Kidney (tissue), 14 donors: ENCODE data around the gene FKBP2. TPM values are rescaled to one million over a fixed set of nuclear protein-coding genes. Genes with fewer than 3 reads are reported as not detected.
A peak's percentile ranks its signal among the peaks of the same experiment; 100 is the strongest.

Source experiments
- DNase-seq, 5 donors: peaks; one replicate each; pipeline ENCODE4 v3.0.0-alpha.2; 2013 to 2020
- FAIRE-seq: peaks from 2 replicates; lab custom pipeline; 2012; peaks lifted over from hg19 to GRCh38; lab: Jason Lieb, UNC
- H3K27ac ChIP-seq, 2 donors: one replicate each; pipeline ENCODE4 v1.7.0; 2013; ENCODE audit warnings: low read depth in 2 of 2, low read length in 2 of 2, inconsistent platforms in 1 of 2
- H3K27me3 ChIP-seq: one replicate; pipeline ENCODE4 v1.7.1; 2013; ENCODE audit warnings: low read length, inconsistent platforms; ENCODE audit not compliant: control insufficient read depth, insufficient read depth
- H3K36me3 ChIP-seq, 3 donors: one replicate each; pipeline versions ENCODE4 v1.7.0 to v1.7.1; 2013; ENCODE audit warnings: low read length in 3 of 3, control low read depth in 1 of 3, inconsistent platforms in 1 of 3; ENCODE audit not compliant: insufficient read depth in 3 of 3, control insufficient read depth in 2 of 3
- H3K4me1 ChIP-seq, 3 donors: one replicate each; pipeline versions ENCODE4 v1.7.0 to v1.7.1; 2013; ENCODE audit warnings: low read length in 3 of 3, inconsistent platforms in 1 of 3, low read depth in 1 of 3; ENCODE audit not compliant: control insufficient read depth in 2 of 3, insufficient read depth in 2 of 3
- H3K4me3 ChIP-seq, 3 donors: one replicate each; pipeline versions ENCODE4 v1.7.0 to v1.8.1; 2013; ENCODE audit warnings: low read length in 3 of 3, control low read depth in 1 of 3, inconsistent platforms in 1 of 3
- H3K9ac ChIP-seq, 3 donors: one replicate each; pipeline versions ENCODE4 v1.7.0 to v1.7.1; 2013; ENCODE audit warnings: low read length in 3 of 3, control low read depth in 1 of 3, inconsistent platforms in 1 of 3
- H3K9me3 ChIP-seq, 3 donors: one replicate each; pipeline versions ENCODE4 v1.7.0 to v1.7.1; 2013; ENCODE audit warnings: low read length in 3 of 3, control low read depth in 1 of 3, inconsistent platforms in 1 of 3; ENCODE audit not compliant: control insufficient read depth in 2 of 3, insufficient read depth in 1 of 3
- intact Hi-C: fragments of 100-400 bp; cut with DNase I; formaldehyde crosslinking; loops from one replicate; pipeline ENCODE4 v1.11.1; 2022
- polyA plus RNA-seq: library from polyadenylated mRNA; stranded (reverse); fragments of 350-450 nt; fragmentation: Illumina TruSeq; extraction: RNeasy Lipid Tissue Mini Kit (QIAGEN cat#74804); gene quantifications from one replicate; pipeline ENCODE4 v1.2.3, GENCODE V29; 2014; ENCODE audit warnings: low read depth, low replicate concordance; ENCODE audit not compliant: insufficient read depth
- total RNA-seq: library from RNA; stranded (reverse); fragmentation: NEBNext Ultra II Directional; extraction: Animal tissue kit (Norgen Biotek cat#: 25700); gene quantifications from one replicate; pipeline ENCODE4 v1.2.1, GENCODE V29; 2021
- TF ChIP-seq, protein P1 (sequence below): IDR thresholded peaks from 3 replicates; pipeline ENCODE4 v1.5.1; 2012; ENCODE audit warnings: mild to moderate bottlenecking, moderate library complexity, borderline replicate concordance; ENCODE audit not compliant: insufficient read depth; ENCODE audit errors: extremely low read depth
- donor health status: control.
- donor health status: control.
- donor health status: control.
- donor health status: control.
- donor health status: control.
- donor health status: DM: yes; HTN: yes; CAD: no.
- donor health status: Normal renal cell carcinoma (clear cell type).

The FKBP2 gene
- total and polyA plus RNA-seq, 2 donors from 2014 or later: 76.0 to 411 TPM

- Histone ChIP-seq H3K4me3 (no peak overlapping the region), H3K9ac (no peak overlapping the region), H3K27me3 (no peaks in the 10 kb centered on the region), H3K4me1 (peaks cover 0 to 37% (median 36%) of the 10 kb centered on the region in 3 donors), H3K9me3 (no peaks in the 10 kb centered on the region), H3K27ac (no peak overlapping the region), H3K36me3 (peaks cover 0 to 9% (median 8%) of the 10 kb centered on the region in 3 donors)
- no peak for FAIRE-seq
- TF ChIP-seq, protein P1, sequence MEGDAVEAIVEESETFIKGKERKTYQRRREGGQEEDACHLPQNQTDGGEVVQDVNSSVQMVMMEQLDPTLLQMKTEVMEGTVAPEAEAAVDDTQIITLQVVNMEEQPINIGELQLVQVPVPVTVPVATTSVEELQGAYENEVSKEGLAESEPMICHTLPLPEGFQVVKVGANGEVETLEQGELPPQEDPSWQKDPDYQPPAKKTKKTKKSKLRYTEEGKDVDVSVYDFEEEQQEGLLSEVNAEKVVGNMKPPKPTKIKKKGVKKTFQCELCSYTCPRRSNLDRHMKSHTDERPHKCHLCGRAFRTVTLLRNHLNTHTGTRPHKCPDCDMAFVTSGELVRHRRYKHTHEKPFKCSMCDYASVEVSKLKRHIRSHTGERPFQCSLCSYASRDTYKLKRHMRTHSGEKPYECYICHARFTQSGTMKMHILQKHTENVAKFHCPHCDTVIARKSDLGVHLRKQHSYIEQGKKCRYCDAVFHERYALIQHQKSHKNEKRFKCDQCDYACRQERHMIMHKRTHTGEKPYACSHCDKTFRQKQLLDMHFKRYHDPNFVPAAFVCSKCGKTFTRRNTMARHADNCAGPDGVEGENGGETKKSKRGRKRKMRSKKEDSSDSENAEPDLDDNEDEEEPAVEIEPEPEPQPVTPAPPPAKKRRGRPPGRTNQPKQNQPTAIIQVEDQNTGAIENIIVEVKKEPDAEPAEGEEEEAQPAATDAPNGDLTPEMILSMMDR: no peak
- intact Hi-C loops: no loop called here
- DNase-seq: no peak
Observed at GRCh38 chr11:64238076-64238475, 2.8 kb upstream of the FKBP2 start.

DNA sequence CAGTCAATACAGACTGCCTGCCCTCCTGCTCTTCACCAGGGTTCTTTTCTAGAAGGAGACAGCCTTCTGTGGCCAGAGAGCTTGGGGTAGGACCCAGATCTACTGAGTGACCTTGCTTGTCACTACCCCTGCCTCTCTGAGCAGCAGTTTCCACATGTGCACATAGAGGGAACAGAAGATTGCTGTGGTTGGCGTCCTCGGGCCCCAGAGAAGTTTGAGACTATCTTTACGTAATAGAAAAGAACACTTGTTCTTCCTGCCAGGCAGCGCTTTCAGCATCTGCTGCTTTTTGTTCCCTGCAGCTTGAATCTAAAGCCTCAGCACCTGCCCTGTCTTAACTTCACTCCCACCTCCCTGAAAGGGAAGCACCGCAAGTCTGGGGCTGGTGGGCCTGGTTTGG, 1.9 kb upstream of the FKBP2 start:
- Histone ChIP-seq H3K27ac (no peak overlapping the region), H3K4me1 (peaks cover 0 to 33% (median 29%) of the 10 kb centered on the region in 3 donors), H3K36me3 (peaks cover 0 to 16% (median 12%) of the 10 kb centered on the region in 3 donors), H3K9ac (no peak overlapping the region), H3K27me3 (no peaks in the 10 kb centered on the region), H3K9me3 (no peaks in the 10 kb centered on the region), H3K4me3 (no peak overlapping the region)
- DNase-seq (no peak), FAIRE-seq (no peak)
- TF ChIP-seq, protein P1: no peak
- intact Hi-C loops: no loop called here

GRCh38 chr11:64239662-64240434, 1.0 kb upstream of the FKBP2 start:
- intact Hi-C loops: no loop called here
- TF ChIP-seq, protein P1: no peak
- DNase-seq: no peak
- Histone ChIP-seq H3K4me3 (peak overlapping the region in 2 of 3 donors; percentile 79 to 91), H3K36me3 (peaks cover 0 to 18% (median 12%) of the 10 kb centered on the region in 3 donors), H3K27me3 (no peaks in the 10 kb centered on the region), H3K9ac (peak overlapping the region in 2 of 3 donors; percentile 97 to 100), H3K9me3 (no peaks in the 10 kb centered on the region), H3K4me1 (peaks cover 0 to 33% (median 29%) of the 10 kb centered on the region in 3 donors), H3K27ac (peak overlapping the region; percentile 100)
- no peak for FAIRE-seq
